Prostate gland (tissue), 1 donor: Measurements from ENCODE around the gene POLR3G.

Source experiments
- POLR2A ChIP-seq: fragments of 450-650 bp; IDR thresholded peaks from one replicate; pipeline ENCODE4 v1.6.1; 2016; ENCODE audit warnings: antibody characterized with exemption, mild to moderate bottlenecking
- POLR2AphosphoS5 ChIP-seq: sonication (generic); formaldehyde crosslinking; IDR thresholded peaks from one replicate; pipeline ENCODE4 v1.6.1; 2017; ENCODE audit warnings: antibody characterized with exemption

- no peak for TF ChIP-seq POLR2AphosphoS5
- TF ChIP-seq POLR2A, result no peak
Observed at GRCh38 chr5:90562341-90562740, 87.7 kb downstream of the POLR3G start.
